HepG2 (cell line): ENCODE data around the gene MICOS13. TPM values are rescaled to one million over a fixed set of nuclear protein-coding genes. Genes with fewer than 3 reads are reported as not detected.

Experiments used
- EHMT2 ChIP-seq: fragments of 200-600 bp; sonication (generic); IDR thresholded peaks from 2 replicates; pipeline ENCODE4 v1.7.0; 2017; ENCODE audit warnings: antibody characterized with exemption, low read depth, low read length, borderline replicate concordance
- HMGA1 ChIP-seq: sonication (generic); formaldehyde crosslinking; conservative IDR thresholded peaks from 2 replicates; pipeline ENCODE4 v1.4.0; 2020; ENCODE audit warnings: missing genetic modification reagents
- HOXA9 ChIP-seq: sonication (generic); formaldehyde crosslinking; IDR thresholded peaks from 2 replicates; pipeline ENCODE4 v1.8.1; 2022; ENCODE audit warnings: missing genetic modification reagents, mild to moderate bottlenecking, moderate library complexity, borderline replicate concordance
- NCOA5 ChIP-seq: sonication (generic); formaldehyde crosslinking; IDR thresholded peaks from 2 replicates; pipeline ENCODE4 v1.4.0; 2020; ENCODE audit warnings: missing genetic modification reagents
- PPARG ChIP-seq: conservative IDR thresholded peaks from 2 replicates; pipeline ENCODE4 v1.6.1; 2016; ENCODE audit warnings: missing biosample characterization, missing genetic modification reagents
- RBM22 ChIP-seq: fragments of 200-400 bp; formaldehyde crosslinking; optimal IDR thresholded peaks from 2 replicates; pipeline ENCODE3; 2017; ENCODE audit warnings: mild to moderate bottlenecking, low read length, moderate library complexity
- RFXAP ChIP-seq: sonication (generic); formaldehyde crosslinking; IDR thresholded peaks from 2 replicates; pipeline ENCODE4 v1.4.0; 2020; ENCODE audit warnings: missing genetic modification reagents, borderline replicate concordance
- TBX3 ChIP-seq: fragments of 450-650 bp; IDR thresholded peaks from 2 replicates; pipeline ENCODE4 v1.6.1; 2017; ENCODE audit warnings: antibody characterized with exemption, mild to moderate bottlenecking, inconsistent platforms, borderline replicate concordance
- ZFP36L2 ChIP-seq: sonication (generic); formaldehyde crosslinking; IDR thresholded peaks from 2 replicates; pipeline ENCODE4 v1.4.0; 2020; ENCODE audit warnings: missing genetic modification reagents
- ZNF253 ChIP-seq: sonication (generic); formaldehyde crosslinking; IDR thresholded peaks from 2 replicates; pipeline ENCODE4 v1.8.0; 2022; ENCODE audit warnings: mild to moderate bottlenecking, missing genetic modification reagents, borderline replicate concordance
- ZNF446 ChIP-seq: sonication (generic); formaldehyde crosslinking; IDR thresholded peaks from 2 replicates; pipeline ENCODE4 v1.5.0; 2020; ENCODE audit warnings: mild to moderate bottlenecking, missing genetic modification reagents
- ZNF775 ChIP-seq: sonication (generic); formaldehyde crosslinking; IDR thresholded peaks from 2 replicates; pipeline ENCODE4 v1.4.0; 2020; ENCODE audit warnings: missing genetic modification reagents, mild to moderate bottlenecking, moderate library complexity, borderline replicate concordance
- polyA plus RNA-seq, 8 experiments: library from polyadenylated mRNA; depleted of rRNA in 3 of 8; stranded (reverse) in 7 of 8; unstranded in 1 of 8; fragments of >200 nt; fragmentation: Illumina TruSeq in 4 of 8; extraction: Trizol in 4 of 8; gene quantifications; 2 replicates each; pipeline versions ENCODE4 v1.2.1 to v1.2.3, GENCODE V29; 2011 to 2016; ENCODE audit warnings: low read depth in 4 of 8, missing spikeins in 1 of 8, mixed read lengths in 1 of 8; ENCODE audit not compliant: insufficient read depth in 1 of 8
- total RNA-seq, 5 experiments: library from RNA; depleted of rRNA; stranded (reverse); fragments of >200 nt; fragmentation: Illumina TruSeq; extraction: Trizol; gene quantifications; 2 replicates each; pipeline ENCODE4 v1.2.3, GENCODE V29; 2016; ENCODE audit warnings: low read depth in 1 of 5
- TF ChIP-seq, protein P1 (sequence below), 2 experiments: IDR thresholded peaks; 2 replicates each; pipeline ENCODE4 v1.6.1; 2011 to 2012; ENCODE audit warnings: low read length in 2 of 2, borderline replicate concordance in 1 of 2, low read depth in 1 of 2, mild to moderate bottlenecking in 1 of 2, moderate library complexity in 1 of 2
- TF ChIP-seq, protein P2 (sequence below): sonication (generic); formaldehyde crosslinking; IDR thresholded peaks from 2 replicates; pipeline ENCODE4 v1.4.0; 2020; ENCODE audit warnings: missing genetic modification reagents, low read depth, mild to moderate bottlenecking, borderline replicate concordance
- TF ChIP-seq, protein P3 (sequence below): sonication (generic); formaldehyde crosslinking; IDR thresholded peaks from 2 replicates; pipeline ENCODE4 v1.4.0; 2020; ENCODE audit warnings: missing genetic modification reagents
- TF ChIP-seq, protein P4 (sequence below): fragments of 450-650 bp; IDR thresholded peaks from 2 replicates; pipeline ENCODE4 v1.6.1; 2017
- TF ChIP-seq, protein P5 (sequence below): IDR thresholded peaks from 2 replicates; pipeline ENCODE4 v1.6.1; 2016; ENCODE audit warnings: missing compliant biosample characterization, missing genetic modification reagents, borderline replicate concordance
- TF ChIP-seq, protein P6 (sequence below): IDR thresholded peaks from 2 replicates; pipeline ENCODE4 v1.6.1; 2016; ENCODE audit warnings: mild to moderate bottlenecking
- TF ChIP-seq, protein P7 (sequence below): IDR thresholded peaks from 2 replicates; pipeline ENCODE4 v1.6.1; 2016; ENCODE audit warnings: missing genetic modification reagents, missing compliant biosample characterization

Gene MICOS13
- total and polyA plus RNA-seq, 2 of the 13 experiments (the other 11 are each of a cell fraction or from before 2014, with no cell fraction given), result 28.8 to 35.4 TPM

DNA sequence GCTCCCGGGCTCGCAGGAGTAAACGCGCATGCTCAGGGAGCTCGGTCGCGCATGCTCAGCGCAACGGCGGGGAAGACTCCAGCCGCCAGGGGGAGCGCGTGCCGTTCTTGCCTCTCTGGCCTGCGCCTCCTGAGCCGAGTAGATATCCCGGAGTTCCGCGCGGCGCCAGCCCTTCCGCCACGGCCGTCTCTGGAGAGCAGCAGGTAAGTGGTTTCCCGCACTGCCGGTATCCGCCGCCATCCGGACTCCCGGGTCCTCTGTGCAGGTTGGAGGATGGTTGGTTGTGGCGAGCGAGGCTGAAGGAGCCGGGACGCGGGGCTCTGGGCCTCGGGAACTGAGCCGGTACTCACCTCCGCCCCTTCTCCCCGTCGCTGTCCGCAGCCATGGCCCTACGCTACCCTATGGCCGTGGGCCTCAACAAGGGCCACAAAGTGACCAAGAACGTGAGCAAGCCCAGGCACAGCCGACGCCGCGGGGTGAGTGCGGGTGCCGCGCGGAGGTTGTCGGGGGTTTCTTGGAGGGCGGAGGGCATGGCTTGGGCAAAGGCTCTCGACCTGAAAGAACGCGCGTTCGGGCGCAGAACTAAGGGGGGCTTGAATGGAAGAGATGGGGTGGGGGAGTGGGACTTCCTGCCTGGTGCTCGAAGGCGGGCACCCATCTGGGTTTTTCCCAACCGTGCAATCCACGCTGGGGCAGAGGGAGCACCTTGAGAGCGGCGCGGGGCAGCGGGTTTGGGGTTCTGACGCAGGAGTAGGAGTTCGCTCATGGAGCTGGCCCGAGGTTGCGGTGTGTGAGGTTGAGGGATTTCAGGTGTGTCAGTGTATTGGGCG is 10.0 kb upstream of the MICOS13 start, which contains the start of gene RPL36 (continued):
- TF ChIP-seq, protein P1, sequence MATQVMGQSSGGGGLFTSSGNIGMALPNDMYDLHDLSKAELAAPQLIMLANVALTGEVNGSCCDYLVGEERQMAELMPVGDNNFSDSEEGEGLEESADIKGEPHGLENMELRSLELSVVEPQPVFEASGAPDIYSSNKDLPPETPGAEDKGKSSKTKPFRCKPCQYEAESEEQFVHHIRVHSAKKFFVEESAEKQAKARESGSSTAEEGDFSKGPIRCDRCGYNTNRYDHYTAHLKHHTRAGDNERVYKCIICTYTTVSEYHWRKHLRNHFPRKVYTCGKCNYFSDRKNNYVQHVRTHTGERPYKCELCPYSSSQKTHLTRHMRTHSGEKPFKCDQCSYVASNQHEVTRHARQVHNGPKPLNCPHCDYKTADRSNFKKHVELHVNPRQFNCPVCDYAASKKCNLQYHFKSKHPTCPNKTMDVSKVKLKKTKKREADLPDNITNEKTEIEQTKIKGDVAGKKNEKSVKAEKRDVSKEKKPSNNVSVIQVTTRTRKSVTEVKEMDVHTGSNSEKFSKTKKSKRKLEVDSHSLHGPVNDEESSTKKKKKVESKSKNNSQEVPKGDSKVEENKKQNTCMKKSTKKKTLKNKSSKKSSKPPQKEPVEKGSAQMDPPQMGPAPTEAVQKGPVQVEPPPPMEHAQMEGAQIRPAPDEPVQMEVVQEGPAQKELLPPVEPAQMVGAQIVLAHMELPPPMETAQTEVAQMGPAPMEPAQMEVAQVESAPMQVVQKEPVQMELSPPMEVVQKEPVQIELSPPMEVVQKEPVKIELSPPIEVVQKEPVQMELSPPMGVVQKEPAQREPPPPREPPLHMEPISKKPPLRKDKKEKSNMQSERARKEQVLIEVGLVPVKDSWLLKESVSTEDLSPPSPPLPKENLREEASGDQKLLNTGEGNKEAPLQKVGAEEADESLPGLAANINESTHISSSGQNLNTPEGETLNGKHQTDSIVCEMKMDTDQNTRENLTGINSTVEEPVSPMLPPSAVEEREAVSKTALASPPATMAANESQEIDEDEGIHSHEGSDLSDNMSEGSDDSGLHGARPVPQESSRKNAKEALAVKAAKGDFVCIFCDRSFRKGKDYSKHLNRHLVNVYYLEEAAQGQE (IDR thresholded peaks at IDR 0.05; ENCODE audit: borderline replicate concordance in 1 of 2, low read depth in 1 of 2, low read length in 2 of 2), result peak in 1 of 2 experiments; percentile 75; a peak in 1 of 4 replicates
- TF ChIP-seq, protein P2, sequence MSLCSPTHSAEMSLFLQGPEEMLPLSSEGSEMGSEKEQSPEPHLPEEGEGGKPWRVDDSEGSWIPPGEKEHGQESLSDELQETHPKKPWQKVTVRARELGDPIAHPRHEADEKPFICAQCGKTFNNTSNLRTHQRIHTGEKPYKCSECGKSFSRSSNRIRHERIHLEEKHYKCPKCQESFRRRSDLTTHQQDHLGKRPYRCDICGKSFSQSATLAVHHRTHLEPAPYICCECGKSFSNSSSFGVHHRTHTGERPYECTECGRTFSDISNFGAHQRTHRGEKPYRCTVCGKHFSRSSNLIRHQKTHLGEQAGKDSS (CRISPR knock-in tag), result peak; percentile 60; the same call in 1 of the 2 replicates
- TF ChIP-seq, protein P3, sequence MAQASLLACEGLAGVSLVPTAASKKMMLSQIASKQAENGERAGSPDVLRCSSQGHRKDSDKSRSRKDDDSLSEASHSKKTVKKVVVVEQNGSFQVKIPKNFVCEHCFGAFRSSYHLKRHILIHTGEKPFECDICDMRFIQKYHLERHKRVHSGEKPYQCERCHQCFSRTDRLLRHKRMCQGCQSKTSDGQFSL (CRISPR knock-in tag), result no peak
- TF ChIP-seq PPARG (CRISPR knock-in tag), result peak; percentile 41; the same call in 1 of the 2 replicates
- TF ChIP-seq ZNF446, result peak; percentile 96
- TF ChIP-seq ZNF253 (CRISPR knock-in tag), result peak; percentile 55; the same call in 1 of the 2 replicates
- TF ChIP-seq, protein P4, sequence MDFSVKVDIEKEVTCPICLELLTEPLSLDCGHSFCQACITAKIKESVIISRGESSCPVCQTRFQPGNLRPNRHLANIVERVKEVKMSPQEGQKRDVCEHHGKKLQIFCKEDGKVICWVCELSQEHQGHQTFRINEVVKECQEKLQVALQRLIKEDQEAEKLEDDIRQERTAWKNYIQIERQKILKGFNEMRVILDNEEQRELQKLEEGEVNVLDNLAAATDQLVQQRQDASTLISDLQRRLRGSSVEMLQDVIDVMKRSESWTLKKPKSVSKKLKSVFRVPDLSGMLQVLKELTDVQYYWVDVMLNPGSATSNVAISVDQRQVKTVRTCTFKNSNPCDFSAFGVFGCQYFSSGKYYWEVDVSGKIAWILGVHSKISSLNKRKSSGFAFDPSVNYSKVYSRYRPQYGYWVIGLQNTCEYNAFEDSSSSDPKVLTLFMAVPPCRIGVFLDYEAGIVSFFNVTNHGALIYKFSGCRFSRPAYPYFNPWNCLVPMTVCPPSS, result no peak
- TF ChIP-seq, protein P5, sequence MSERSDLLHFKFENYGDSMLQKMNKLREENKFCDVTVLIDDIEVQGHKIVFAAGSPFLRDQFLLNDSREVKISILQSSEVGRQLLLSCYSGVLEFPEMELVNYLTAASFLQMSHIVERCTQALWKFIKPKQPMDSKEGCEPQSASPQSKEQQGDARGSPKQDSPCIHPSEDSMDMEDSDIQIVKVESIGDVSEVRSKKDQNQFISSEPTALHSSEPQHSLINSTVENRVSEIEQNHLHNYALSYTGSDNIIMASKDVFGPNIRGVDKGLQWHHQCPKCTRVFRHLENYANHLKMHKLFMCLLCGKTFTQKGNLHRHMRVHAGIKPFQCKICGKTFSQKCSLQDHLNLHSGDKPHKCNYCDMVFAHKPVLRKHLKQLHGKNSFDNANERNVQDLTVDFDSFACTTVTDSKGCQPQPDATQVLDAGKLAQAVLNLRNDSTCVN, result peak; percentile 81
- TF ChIP-seq HMGA1 (CRISPR knock-in tag), result no peak
- TF ChIP-seq EHMT2, result no peak
- TF ChIP-seq RBM22, result peak; percentile 8
- TF ChIP-seq TBX3, result no peak
- no peak for TF ChIP-seq ZFP36L2
- TF ChIP-seq, protein P6, sequence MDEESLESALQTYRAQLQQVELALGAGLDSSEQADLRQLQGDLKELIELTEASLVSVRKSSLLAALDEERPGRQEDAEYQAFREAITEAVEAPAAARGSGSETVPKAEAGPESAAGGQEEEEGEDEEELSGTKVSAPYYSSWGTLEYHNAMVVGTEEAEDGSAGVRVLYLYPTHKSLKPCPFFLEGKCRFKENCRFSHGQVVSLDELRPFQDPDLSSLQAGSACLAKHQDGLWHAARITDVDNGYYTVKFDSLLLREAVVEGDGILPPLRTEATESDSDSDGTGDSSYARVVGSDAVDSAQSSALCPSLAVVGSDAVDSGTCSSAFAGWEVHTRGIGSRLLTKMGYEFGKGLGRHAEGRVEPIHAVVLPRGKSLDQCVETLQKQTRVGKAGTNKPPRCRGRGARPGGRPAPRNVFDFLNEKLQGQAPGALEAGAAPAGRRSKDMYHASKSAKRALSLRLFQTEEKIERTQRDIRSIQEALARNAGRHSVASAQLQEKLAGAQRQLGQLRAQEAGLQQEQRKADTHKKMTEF (CRISPR knock-in tag), result peak; percentile 93
- peak; percentile 67 for TF ChIP-seq ZNF775
- TF ChIP-seq RFXAP (CRISPR knock-in tag), result peak; percentile 84
- TF ChIP-seq, protein P7, sequence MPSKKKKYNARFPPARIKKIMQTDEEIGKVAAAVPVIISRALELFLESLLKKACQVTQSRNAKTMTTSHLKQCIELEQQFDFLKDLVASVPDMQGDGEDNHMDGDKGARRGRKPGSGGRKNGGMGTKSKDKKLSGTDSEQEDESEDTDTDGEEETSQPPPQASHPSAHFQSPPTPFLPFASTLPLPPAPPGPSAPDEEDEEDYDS, result peak; percentile 93
- peak; percentile 32; the same call in 1 of the 2 replicates for TF ChIP-seq HOXA9
- no peak for TF ChIP-seq NCOA5 (CRISPR knock-in tag)
